ENCODE measurements around the gene DSTN.

The DSTN gene

DNA sequence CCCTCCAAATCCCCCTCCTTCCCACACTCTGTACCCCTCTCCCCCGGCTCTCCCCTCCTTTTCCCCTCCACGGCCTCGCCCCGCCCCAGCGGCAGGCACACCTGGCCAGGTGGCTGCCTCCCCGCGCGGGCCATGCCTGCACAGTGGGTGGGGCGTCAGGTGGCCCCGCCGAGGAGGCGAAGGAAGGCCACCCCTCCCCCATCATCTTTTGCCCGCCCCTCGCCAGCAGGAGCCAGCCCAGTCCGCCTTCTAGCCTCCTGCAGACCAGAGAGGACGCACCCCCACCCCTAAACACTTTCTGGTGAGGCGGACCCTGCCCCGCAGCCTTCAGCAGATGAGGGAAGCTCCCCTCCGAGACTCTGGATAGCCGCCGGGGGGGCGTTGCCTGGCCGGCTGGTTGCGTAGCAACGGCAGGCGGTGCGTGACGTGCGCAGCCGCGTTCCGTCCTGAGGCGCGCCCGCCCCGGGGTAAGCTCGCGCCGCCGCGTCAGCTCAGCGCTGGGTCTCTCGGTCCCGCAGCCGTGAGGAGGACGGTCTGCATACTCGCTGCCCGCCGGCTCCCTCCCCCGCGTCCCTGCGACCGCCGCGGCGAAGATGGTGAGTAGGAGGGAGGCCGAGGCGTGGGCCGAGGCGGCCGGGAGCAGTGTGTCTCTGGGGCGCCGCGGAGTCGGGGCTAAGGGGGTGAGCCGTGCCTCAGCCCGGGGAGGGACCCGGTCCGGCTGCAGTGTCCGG is at the start of gene DSTN:
TSS of gene DSTN (plus strand) at position 460 of the 731 bp plus-strand sequence. CDS start at position 594, 134 bp downstream.
- DNase-seq: peak; percentile 84

DNA sequence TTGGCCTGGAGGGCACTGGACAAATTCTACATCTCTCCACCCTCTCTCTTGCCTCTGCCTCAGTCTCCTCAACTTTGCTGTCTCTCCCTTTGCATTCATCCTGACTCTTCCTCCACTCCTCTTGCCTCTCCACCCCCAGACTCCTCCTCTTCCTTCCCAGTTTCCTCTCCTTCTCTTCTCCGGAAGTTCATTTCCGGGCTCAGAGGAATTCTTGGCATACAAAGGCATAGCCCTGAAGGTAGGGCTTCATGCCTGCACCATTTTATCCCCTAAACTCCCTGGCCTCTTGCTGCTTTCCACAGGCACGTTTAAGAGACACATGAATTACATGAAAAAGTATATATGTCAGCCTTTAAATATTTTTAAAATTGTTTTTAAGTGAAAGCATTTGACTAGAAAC is 49.3 kb upstream of the DSTN start:
- DNase-seq: no peak

DNA sequence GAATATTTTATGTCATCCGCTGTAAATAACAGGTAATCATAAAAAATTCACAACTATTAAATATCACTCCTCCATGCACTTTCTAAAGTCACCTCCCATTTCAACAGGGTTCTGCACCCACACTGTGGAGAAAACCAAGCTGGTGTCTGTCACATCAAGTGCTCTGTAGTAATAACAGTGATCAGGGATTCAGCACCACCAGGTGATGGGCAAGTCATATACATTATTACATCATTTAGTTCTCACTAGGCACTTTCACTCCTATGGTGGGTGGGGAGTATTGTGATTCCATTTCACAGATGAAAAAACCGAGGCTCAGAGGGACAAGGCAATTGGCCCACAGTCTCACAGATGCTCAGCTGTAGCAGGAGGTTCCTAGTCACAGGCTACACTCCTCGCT is 47.3 kb upstream of the DSTN start:
- DNase-seq: no peak

DNA sequence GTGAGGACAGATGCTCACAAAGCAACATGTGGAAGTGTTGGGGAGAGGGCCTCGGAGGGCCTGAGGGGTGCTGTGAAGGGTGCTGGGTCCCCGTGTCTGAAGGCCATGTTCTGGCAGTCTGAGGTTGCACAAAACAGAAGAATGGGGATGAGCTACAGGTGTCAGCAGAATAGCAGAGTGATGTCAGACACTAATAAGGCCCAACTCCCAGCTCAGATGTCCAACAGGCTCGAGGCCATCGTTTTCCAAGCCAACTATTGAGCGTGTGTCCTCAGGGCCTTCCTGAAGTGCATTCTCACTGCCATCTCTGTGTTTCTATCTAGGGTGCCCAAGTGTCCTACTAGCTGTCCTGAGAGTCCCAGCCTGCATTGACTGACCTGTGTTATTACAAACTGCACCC is 46.5 kb upstream of the DSTN start:
- no peak for DNase-seq

DNA sequence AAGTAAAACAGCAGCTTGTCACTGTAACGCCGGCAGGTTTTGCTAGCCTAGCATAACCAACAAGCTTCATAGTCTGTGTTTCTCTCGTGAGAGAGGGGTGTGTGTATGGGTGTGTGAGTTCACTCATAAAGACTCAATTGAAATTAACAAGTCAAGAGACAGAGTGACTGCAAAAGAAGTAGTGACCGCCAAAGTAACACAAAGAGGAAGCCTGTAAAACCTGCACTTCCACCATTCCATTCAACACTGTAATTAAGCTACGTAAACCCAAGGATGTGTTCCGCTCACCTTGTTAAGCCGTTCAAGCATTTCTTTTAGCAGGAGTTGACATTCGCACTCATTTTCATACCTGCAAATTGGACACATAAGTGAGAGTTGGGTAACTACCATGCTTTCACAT is 45.3 kb upstream of the DSTN start:
- no peak for DNase-seq

DNA sequence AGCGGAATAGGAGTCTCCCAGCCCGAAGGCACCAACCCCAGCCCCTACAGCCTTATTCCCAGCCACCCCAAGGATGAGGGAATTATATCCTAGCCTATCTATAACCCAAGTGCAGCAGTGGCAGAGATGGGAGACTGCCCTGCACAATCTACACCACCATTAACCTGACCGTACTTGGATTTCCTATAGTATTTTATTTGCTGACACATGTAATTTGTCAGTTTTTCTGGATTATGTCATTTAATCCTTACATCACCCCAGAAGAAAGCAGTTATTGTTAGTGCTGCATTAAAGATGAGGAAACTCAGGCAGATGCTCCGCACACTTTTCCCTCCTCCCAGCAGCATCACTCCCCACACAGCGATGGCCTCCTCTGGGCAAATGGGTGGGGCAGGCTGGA is 44.7 kb upstream of the DSTN start:
- no peak for DNase-seq

DNA sequence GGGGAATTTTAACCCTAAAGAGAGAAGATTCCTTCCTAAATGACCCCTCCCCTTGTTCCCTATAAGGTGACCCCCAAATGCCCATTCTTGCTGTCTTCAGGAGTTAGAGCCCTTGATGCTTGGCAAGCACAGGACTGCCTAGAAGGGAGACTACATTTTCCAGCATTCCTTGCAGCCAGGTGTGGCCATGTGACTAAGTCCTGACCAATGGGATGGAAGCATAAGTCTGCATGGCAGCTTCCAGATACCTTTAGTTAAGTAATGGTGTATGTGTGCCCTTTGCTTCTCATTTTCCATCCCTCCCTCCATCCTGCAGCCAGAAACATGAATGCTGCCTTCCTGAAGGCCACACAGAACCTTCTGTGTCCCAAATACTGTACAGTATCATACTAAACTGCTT is 44.2 kb upstream of the DSTN start:
- no peak for DNase-seq

DNA sequence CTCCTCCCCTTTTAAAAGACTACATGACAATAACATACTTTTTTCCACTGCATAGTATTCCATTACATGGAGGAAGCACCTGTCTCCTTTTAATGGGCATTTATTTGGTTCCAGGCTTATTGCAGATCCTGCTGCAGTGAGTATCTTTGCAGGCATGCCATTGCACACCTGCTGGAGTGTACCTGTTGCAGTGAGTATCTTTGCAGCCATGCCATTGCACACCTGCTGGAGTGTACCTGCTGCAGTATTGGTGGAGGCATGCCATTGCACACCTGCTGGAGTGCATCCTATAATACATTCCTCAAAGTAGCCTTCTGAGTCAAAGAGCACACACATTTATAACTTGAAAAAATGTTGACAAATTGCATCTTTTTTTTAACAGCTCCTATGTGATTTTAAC is 40.3 kb upstream of the DSTN start:
- no peak for DNase-seq

DNA sequence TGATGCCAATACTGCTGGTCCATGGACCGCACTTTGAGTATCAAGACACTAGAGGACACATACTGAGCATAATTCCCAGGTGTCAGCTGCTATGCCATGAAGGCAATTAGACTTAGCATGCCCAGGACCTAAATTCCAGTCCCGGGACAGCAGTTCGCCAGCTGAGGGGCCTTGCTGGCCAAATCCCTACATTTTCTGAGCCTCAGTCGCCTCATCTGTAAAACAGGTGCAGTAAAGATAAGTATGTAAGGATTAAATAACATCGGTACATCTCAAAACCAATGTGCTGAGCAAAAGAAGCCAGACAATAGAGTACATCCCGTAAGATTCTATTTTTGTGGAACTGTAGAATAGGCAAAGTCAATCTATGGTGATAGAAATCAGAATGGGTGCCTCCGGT is 39.7 kb upstream of the DSTN start:
- DNase-seq: no peak

DNA sequence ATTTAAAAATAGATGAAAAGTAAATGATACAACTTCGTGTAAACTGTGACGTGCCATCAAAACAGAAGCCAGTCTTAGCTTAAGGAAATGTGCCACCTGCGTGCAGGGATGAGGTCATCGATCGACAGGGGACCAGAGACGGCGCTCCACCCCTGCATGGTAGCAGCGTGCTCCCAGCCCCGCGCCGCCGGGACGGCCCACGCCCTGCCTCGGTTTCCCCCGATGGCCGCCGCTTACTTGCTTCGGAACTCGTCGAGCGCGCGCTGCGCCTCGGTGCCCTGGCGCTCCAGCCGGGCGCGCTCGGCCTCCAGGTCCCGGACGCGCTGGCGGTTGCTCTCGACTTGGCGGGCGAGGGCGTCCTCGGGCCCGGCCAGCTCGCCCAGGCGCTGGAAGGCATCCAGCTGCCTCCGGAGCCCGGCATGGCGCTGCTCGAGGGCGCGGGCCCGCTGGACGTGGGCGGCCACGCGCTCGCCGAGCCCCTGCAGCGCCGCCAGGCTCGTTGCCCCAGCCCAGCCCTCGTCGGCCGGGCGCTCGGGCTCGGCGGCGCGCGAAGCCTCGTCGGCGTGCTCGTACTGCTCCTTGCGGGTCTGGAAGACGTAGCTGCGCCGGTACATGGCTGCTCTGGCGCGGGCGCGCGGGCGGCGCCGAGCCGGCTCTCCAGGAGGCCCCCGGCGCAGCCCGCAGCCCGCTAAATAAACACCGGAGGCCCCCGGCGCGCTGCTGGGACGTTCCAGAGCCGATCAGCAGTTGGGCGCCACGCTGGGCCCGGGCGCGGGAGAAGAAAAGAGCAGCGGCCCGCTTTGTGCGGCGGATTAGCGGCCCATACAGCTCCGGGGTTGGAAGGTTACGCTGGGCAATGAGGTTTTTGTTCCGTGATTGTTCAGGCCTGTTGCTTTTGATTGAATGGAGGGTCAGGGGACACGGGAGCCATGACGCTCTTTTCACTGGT is 38.9 kb upstream of the DSTN start, which contains the start of gene BFSP1:
TSS of gene BFSP1 (minus strand) at position 664 of the 949 bp plus-strand sequence. CDS start at position 614, 50 bp downstream.
- peak; percentile 43 for DNase-seq

DNA sequence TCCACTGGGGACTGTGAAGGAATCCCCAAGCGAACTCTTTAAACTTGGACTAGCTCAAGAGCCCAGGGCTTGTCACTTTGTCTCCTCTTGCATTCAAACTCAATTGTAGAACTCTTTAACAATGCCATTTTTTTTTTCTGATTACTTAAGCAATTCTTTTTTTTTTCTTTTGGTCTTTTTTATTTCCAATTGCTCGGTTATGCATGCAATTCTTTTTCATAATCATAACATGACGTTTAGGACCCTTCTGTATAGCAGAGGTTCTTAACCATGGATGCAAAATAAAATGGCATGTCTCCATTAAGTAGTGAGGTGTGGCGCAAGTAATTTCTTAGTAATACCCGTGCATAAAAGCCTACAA is 38.2 kb upstream of the DSTN start:
- DNase-seq: no peak

DNA sequence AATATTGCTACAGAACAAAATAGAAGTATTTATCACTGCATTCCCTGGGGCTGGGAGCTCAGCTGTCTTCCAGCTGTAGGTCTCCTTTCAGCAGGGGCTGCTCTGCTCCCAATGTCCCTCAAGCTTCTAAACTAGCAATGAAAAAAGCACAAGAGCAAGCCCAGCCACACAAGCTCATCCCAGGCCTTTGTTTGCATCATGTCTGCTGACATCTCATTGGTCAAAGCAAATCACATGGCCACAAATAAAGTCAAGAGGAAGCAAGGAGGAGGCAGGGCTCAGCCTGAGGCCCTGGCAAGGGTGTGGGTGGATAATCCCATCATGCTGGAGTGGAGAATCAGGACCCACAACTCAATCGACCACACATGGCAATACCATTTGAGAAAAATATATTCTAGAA is 36.5 kb upstream of the DSTN start:
- DNase-seq: no peak

DNA sequence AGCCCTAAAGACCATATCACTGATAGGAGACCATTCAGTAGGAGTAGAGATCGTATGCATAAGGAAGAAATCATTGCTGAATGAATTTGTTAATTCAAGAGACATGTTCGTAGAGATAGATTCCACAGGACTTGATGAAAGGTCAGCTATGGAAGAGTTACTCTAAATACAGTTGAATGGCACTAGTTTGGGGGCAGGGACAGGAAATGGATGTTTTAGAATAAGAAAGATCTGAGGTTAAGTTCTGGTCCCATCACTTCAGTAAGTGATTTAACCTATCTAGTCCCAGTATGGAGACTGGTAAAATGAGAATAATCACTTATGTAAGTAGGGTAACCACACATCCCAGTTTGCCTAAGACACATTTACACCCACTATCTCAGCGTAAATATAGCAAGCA is 35.8 kb upstream of the DSTN start:
- no peak for DNase-seq

DNA sequence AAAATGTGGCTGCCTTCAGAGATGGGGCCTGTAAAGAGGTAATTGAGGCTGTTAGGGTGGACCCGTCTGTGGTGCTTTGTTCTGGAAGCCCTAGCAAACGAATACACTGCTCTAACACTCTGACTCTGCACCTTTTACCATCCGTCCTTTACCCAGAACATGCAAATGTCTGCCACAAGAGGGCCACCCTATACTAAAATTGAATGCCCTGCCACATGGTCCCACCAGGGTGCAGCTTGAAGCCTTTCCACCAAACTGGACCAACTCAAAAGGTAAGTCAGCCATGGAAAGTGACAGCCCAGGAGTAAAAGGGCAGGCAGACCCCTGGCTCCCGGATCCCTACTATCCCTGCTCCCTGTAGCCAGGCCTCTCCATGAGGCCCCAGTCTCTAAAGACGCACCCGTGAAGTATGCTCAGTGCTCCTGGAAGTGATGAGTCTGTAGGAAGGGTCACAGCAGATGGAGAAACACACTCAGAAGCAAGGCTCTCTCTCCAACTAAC is 32.9 kb upstream of the DSTN start:
- peak; percentile 51 for DNase-seq

DNA sequence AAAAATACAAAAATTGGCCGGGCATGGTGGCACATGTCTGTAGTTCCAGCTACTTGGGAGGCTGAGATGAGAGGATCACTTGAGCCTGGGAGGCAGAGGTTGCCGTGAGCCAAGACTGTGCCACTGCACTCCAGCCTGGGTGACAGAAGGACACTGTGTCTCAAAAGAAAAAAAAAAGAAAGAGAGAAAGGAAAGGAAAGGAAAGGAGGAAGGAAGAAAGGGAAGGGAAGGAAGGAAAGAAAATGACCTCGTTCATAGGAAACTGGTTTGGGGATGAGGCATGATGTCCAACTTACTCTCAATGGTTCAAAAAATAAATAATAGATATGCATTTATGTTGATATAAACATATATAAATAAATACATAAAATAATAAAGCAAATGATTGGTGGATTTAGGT is 31.9 kb upstream of the DSTN start:
- DNase-seq: no peak

DNA sequence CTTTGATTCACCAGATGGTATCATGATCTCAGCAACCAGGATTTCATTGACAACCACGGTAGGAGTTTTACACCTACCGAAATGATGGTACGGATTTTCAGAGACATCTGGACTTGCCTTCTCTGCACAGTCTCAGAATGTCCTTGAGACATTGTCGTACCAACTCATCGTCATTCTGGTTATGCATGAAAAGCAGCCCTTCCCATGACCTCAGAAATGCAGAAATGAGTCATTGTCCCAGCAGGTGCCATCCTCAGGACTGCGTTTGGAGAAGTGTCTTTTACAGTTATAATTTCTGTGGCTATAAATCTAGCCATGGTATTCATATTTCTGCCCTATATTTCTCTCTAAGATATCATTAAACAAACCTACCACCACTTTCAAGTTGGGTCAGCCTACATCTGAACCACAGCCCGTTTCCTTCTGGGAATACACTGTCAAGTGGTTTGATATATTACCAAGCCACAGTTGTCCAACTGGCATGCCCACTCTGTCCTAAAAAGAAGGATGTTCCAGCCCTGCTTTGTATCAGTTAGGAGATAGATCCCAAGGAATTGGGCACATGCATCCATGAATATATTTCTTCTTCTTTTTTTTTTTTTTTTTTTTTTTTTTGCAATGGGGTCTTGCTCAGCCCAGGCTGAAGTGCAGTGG is 31.2 kb upstream of the DSTN start:
- no peak for DNase-seq

DNA sequence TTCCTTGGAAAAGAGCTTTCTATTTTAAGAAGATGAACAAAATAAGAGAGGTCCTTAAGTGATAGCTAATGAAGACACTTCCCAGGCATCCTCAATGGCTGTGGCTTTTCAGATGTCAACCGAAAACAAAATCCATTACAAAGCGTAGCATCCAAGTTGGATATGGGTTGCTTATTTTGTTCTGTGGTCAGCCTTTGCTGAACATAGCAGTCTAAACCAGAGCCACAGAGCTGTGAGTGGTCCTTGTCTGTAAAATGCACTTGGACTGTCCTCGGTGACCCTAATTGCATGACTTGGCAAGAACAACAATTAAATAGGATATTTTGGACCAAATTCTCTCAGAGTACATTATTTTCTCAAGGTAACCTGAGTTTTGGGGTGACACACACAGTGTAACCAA is 28.3 kb upstream of the DSTN start:
- no peak for DNase-seq

DNA sequence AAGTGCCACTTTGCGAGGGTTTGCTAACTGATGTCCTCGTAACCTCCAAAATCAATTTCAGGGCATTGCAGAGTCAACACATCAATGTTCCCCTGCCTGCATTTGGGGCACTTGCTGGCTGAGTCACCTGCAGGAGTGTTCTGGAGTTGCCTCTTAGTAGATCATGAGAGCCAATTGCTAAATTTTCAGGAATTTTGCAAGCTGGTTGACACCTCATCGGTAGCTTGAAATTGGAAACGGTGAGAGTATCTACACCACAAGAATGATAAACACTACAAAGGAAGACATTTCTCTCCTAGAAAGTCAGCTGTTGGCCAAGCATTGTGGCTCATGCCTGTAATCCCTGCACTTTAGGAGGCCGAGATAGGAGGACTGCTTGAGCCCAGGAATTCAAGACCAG is 27.9 kb upstream of the DSTN start:
- DNase-seq: no peak

DNA sequence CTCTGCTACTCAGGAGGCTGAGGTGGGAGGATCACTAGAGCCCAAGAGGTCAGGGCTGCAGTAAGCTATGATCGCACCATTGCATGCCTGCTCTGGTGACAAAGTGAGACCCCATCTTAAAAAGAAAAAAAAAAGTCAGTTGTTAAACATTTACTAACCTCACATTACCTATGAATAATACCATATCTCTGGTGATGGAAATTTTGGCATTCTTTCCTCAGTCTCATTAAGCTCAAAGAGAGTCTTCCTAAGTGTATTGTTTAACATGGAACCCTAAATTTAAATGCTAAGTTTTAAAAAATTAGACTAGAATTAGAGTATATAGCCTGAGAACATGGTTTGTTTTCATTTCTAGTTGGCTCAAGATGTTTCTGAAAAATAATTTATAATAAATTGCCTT is 27.4 kb upstream of the DSTN start:
- no peak for DNase-seq

DNA sequence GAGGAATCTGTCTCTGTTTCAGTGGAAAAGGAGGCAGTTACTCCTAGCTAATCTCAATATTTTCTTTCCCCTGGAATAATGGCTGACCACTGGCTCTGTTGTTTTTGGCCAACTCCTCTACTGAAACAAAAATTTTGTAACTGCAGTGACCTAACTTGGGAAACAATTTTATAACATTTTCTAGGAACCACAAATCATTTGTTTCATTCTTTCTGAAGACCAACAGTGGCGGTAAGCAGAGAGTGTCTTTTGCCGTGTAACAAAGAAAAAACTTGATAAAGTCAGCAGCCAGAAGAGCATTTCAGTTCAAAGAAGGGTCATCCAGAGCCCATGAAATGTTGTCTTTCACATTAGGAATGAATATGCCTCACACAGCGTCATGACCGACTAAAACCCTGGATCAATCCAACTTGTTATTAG is 26.9 kb upstream of the DSTN start:
- no peak for DNase-seq

DNA sequence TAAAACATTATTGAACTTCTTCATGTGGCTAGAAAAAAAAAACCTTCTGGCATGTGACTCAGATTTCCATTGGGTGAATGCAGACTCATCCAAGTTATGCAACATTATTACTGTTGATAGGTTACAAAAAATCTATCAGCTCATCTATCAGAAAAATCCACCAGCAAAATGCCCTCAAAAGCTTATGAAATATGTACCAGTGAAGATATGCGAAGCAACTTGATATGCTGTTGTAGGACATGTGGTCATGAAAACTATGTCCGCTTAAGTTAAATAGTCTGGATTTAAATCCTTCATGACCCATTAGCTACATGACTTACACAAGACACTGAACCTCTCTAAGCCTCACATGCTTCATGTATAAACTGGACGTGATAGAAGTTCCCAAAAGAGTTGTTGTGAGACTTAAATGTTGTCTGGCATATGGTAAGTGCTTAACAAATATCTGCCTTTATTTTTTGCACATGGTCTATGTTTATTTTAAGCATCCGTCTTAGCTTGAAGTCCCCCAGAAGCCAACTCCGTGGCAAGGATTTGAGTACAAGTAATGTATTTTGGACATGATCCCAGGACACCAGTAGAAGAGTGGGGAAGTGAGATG is 26.2 kb upstream of the DSTN start:
- no peak for DNase-seq

DNA sequence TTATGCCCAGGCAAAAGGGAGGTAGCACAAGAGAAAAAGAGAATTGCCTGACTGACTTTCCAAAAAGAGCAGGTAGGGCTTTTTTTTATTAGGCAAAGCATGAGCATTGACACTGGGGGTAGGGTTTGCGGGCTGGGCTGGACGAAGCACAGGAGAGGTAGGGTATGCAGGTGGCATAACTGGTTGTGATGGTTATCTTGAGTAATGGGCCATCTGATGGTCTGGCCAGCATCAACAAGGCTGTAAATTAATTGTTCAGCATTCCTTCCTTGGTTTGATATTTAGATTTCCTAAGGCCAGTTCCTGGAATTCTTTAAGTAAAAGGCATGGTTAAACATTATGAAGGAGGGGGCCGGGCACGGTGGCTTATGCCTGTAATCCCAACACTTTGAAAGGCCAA is 24.7 kb upstream of the DSTN start:
- no peak for DNase-seq

DNA sequence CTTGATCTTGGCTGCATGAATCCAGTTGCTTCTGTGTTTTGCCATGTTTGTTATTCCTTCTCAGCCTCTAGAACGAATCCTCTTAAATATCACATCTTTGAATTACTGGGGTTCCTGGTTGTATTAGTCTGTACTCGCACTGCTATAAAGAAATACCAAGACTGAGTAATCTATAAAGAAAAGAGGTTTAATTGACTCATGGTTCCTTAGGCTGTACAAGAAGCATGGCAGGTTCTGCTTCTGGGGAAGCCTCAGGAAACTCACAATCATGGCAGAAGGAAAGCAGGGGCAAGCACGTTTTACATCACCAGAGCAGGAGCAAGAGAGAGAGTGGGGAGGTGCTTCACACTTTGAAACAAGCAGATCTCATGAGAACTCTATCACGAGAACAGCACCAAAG is 20.7 kb upstream of the DSTN start:
- DNase-seq: no peak
